ENCODE results near the gene KCNK6.

GRCh38 chr19:38378866-38379265, 59.2 kb downstream of the KCNK6 start:
- TF ChIP-seq POLR2AphosphoS5 (IDR thresholded peaks at IDR 0.05; ENCODE audit: insufficient read depth in 1 of 2, low read depth in 1 of 2) (no peak), POLR2A (IDR thresholded peaks at IDR 0.05) (no peak)
- TF ChIP-seq, protein P1, sequence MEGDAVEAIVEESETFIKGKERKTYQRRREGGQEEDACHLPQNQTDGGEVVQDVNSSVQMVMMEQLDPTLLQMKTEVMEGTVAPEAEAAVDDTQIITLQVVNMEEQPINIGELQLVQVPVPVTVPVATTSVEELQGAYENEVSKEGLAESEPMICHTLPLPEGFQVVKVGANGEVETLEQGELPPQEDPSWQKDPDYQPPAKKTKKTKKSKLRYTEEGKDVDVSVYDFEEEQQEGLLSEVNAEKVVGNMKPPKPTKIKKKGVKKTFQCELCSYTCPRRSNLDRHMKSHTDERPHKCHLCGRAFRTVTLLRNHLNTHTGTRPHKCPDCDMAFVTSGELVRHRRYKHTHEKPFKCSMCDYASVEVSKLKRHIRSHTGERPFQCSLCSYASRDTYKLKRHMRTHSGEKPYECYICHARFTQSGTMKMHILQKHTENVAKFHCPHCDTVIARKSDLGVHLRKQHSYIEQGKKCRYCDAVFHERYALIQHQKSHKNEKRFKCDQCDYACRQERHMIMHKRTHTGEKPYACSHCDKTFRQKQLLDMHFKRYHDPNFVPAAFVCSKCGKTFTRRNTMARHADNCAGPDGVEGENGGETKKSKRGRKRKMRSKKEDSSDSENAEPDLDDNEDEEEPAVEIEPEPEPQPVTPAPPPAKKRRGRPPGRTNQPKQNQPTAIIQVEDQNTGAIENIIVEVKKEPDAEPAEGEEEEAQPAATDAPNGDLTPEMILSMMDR (IDR thresholded peaks at IDR 0.05) = no peak
